HG02938 (cell line): ENCODE results near the gene FHAD1.
"Not testable (repeated sequence)": the region's sequence is repeated elsewhere in the genome, so short reads cannot be mapped to it uniquely, and the experiment has no call there.

Experiments used
- ATAC-seq: cut with Tn5 transposase; IDR thresholded peaks from one replicate; pipeline ENCODE4 v1.9.1; 2021; ENCODE audit warnings: mild to moderate bottlenecking, moderate library complexity; ENCODE audit not compliant: unreplicated experiment

Gene FHAD1

GRCh38 chr1:15412175-15412800 is 165.3 kb downstream of the FHAD1 start:
- ATAC-seq, result no peak

- ATAC-seq, result no peak
Measured at GRCh38 chr1:15412843-15413242, 165.8 kb downstream of the FHAD1 start.

GRCh38 chr1:15413563-15414444 is 166.8 kb downstream of the FHAD1 start:
- ATAC-seq, result no peak

GRCh38 chr1:15414445-15414983 is 167.5 kb downstream of the FHAD1 start:
- no peak for ATAC-seq

GRCh38 chr1:15417059-15417934 is 170.3 kb downstream of the FHAD1 start:
- ATAC-seq, result no peak

GRCh38 chr1:15418806-15419515 is 171.9 kb downstream of the FHAD1 start:
- no peak for ATAC-seq

- no peak for ATAC-seq
Measured at GRCh38 chr1:15420853-15421465, 173.9 kb downstream of the FHAD1 start.

- no peak for ATAC-seq
Measured at GRCh38 chr1:15422871-15423270, 175.8 kb downstream of the FHAD1 start.

GRCh38 chr1:15423355-15424077 is 176.5 kb downstream of the FHAD1 start:
- ATAC-seq, result no peak

- no peak for ATAC-seq
Measured at GRCh38 chr1:15424146-15424667, 177.2 kb downstream of the FHAD1 start.

- no peak for ATAC-seq
Measured at GRCh38 chr1:15424981-15425380, 178.0 kb downstream of the FHAD1 start.

GRCh38 chr1:15425521-15425920 is 178.5 kb downstream of the FHAD1 start:
- no peak for ATAC-seq

GRCh38 chr1:15425958-15426357 is 178.9 kb downstream of the FHAD1 start:
- ATAC-seq, result no peak

- no peak for ATAC-seq
Measured at GRCh38 chr1:15426492-15427279, 179.7 kb downstream of the FHAD1 start.

GRCh38 chr1:15427280-15427666 is 180.2 kb downstream of the FHAD1 start:
- no peak for ATAC-seq

GRCh38 chr1:15428252-15428651 is 181.2 kb downstream of the FHAD1 start:
- ATAC-seq, result not testable (repeated sequence)

GRCh38 chr1:15428815-15429435 is 181.9 kb downstream of the FHAD1 start:
- ATAC-seq, result no peak

- ATAC-seq, result no peak
Measured at GRCh38 chr1:15429701-15430149, 182.7 kb downstream of the FHAD1 start.
